B cell (primary cell): ENCODE measurements around the gene TMEM132E. TPM values are rescaled to one million over a fixed set of nuclear protein-coding genes. Genes with fewer than 3 reads are reported as not detected.

Experiments used
- ATAC-seq: fragments of 200-7000 bp; cut with Tn5 transposase; one replicate; pipeline ENCODE4 v1.10.0; 2021; ENCODE audit warnings: low read depth, mild to moderate bottlenecking, moderate number of reproducible peaks, moderate library complexity
- CTCF ChIA-PET: fragments of 350-600 bp; sonication (Branson Sonifier 250); formaldehyde crosslinking; loops from one replicate; lab custom pipeline; 2021; ENCODE audit warnings: antibody characterized with exemption, inconsistent platforms; lab: Charles Lee
- POLR2A ChIA-PET: fragments of 350-600 bp; sonication (Branson Sonifier 250); formaldehyde crosslinking; loops from one replicate; lab custom pipeline; 2021; ENCODE audit warnings: antibody characterized with exemption; lab: Charles Lee
- DNase-seq: peaks from one replicate; pipeline ENCODE4 v3.0.0; 2013
- H2AFZ ChIP-seq: 2 replicates; pipeline ENCODE4 v1.6.1; 2012; ENCODE audit warnings: mild to moderate bottlenecking, low read depth, low read length; ENCODE audit not compliant: insufficient read depth, poor library complexity, severe bottlenecking
- H3K27ac ChIP-seq, 2 donors: 1 replicate in 1 of 2; 2 replicates in 1 of 2; pipeline ENCODE4 v1.5.1; 2012 to 2013; ENCODE audit warnings: low read length in 2 of 2, mild to moderate bottlenecking in 2 of 2, moderate library complexity in 1 of 2
- H3K27me3 ChIP-seq, 4 experiments: fragments of 200-600 bp in 1 of 4; sonication (generic) in 1 of 4; replicated peaks in 1 of 4; 1 replicate in 2 of 4; 2 replicates in 2 of 4; pipeline versions ENCODE4 v1.6.1 to v1.7.0; 2013 to 2016; ENCODE audit warnings: low read length in 3 of 4, mild to moderate bottlenecking in 2 of 4, mixed read lengths in 1 of 4, moderate library complexity in 1 of 4; ENCODE audit not compliant: insufficient read depth in 4 of 4, control insufficient read depth in 3 of 4; ENCODE audit errors: control extremely low read depth in 1 of 4
- H3K36me3 ChIP-seq, 2 experiments: replicated peaks in 1 of 2; 1 replicate in 1 of 2; 2 replicates in 1 of 2; pipeline versions ENCODE4 v1.6.1 to v1.7.1; 2013; ENCODE audit warnings: low read length in 1 of 2; ENCODE audit not compliant: insufficient read depth in 2 of 2, control insufficient read depth in 1 of 2; ENCODE audit errors: control extremely low read depth in 1 of 2, extremely low read depth in 1 of 2
- H3K4me1 ChIP-seq, 2 donors: fragments of 200-600 bp in 1 of 2; sonication (generic) in 1 of 2; 1 replicate in 1 of 2; 2 replicates in 1 of 2; pipeline versions ENCODE4 v1.5.1 to v1.6.1; 2013 to 2017; ENCODE audit warnings: low read length in 2 of 2; ENCODE audit not compliant: control insufficient read depth in 2 of 2, insufficient read depth in 2 of 2
- H3K4me2 ChIP-seq: replicated peaks from 2 replicates; pipeline ENCODE3; 2012; ENCODE audit warnings: mild to moderate bottlenecking, low read depth, low read length; ENCODE audit not compliant: poor library complexity, severe bottlenecking
- H3K4me3 ChIP-seq, 5 experiments: fragments of 200-600 bp in 1 of 5; sonication (generic) in 1 of 5; 1 replicate in 3 of 5; 2 replicates in 2 of 5; pipeline versions ENCODE4 v1.5.1 to v1.7.0; 2011 to 2016; ENCODE audit warnings: low read length in 4 of 5, mild to moderate bottlenecking in 4 of 5, low read depth in 2 of 5, control low read depth in 1 of 5, moderate library complexity in 1 of 5; ENCODE audit not compliant: insufficient read depth in 1 of 5; ENCODE audit errors: control extremely low read depth in 1 of 5, extremely low read depth in 1 of 5
- H3K79me2 ChIP-seq: fragments of 200-600 bp; sonication (generic); one replicate; pipeline ENCODE4 v1.6.0; 2016; ENCODE audit warnings: low read length; ENCODE audit not compliant: control insufficient read depth, insufficient read depth
- H3K9ac ChIP-seq: fragments of 200-600 bp; sonication (generic); 2 replicates; pipeline ENCODE4 v1.6.1; 2017; ENCODE audit warnings: mild to moderate bottlenecking, low read length, moderate library complexity
- H3K9me3 ChIP-seq, 3 donors: one replicate each; pipeline versions ENCODE4 v1.6.1 to v1.7.1; 2013; ENCODE audit warnings: low read length in 2 of 3; ENCODE audit not compliant: control insufficient read depth in 2 of 3, insufficient read depth in 1 of 3; ENCODE audit errors: control extremely low read depth in 1 of 3
- H4K20me1 ChIP-seq: 2 replicates; pipeline ENCODE4 v1.6.0; 2012; ENCODE audit warnings: mild to moderate bottlenecking, low read length; ENCODE audit not compliant: insufficient read depth, control insufficient read depth, poor library complexity, severe bottlenecking
- H3K27ac Mint-ChIP-seq: one replicate; pipeline ENCODE4 v1.8.0; 2021; ENCODE audit warnings: mixed read lengths
- H3K27me3 Mint-ChIP-seq: one replicate; pipeline ENCODE4 v1.8.0; 2021; ENCODE audit warnings: mixed read lengths
- H3K4me1 Mint-ChIP-seq: one replicate; pipeline ENCODE4 v1.8.0; 2021; ENCODE audit warnings: mixed read lengths
- H3K4me3 Mint-ChIP-seq: one replicate; pipeline ENCODE4 v1.8.0; 2021; ENCODE audit warnings: mixed read lengths
- H3K9me3 Mint-ChIP-seq: one replicate; pipeline ENCODE4 v1.8.0; 2022; ENCODE audit warnings: mixed read lengths; ENCODE audit not compliant: insufficient read depth
- CTCF ChIP-seq: fragments of 200-600 bp; IDR thresholded peaks from one replicate; pipeline ENCODE4 v1.8.0; 2022; ENCODE audit warnings: antibody characterized with exemption, mild to moderate bottlenecking
- EZH2 ChIP-seq: IDR thresholded peaks from 2 replicates; pipeline ENCODE4 v1.6.1; 2012; ENCODE audit warnings: borderline replicate concordance, low read depth, mild to moderate bottlenecking, moderate library complexity, low read length; ENCODE audit not compliant: insufficient read depth, poor library complexity, severe bottlenecking
- WGBS: methylation state at CpG from one replicate; pipeline ENCODE4 v1.1.5; 2013; ENCODE audit warnings: missing lambda C conversion rate; ENCODE audit not compliant: insufficient coverage; 5-methylcytosine and 5-hydroxymethylcytosine counted together
- intact Hi-C: fragments of 100-400 bp; cut with micrococcal nuclease; formaldehyde crosslinking; loops from one replicate; pipeline ENCODE4 v1.10.0; 2022
- polyA plus RNA-seq: library from polyadenylated mRNA; depleted of rRNA; stranded (reverse); fragments of >200 nt; gene quantifications from 2 replicates; pipeline ENCODE4 v1.2.3, GENCODE V29; 2012
- total RNA-seq, 2 donors: library from RNA; stranded (reverse); fragments of 120-200 nt in 1 of 2; gene quantifications; 1 replicate in 1 of 2; 2 replicates in 1 of 2; pipeline versions ENCODE4 v1.2.3 to v1.2.4, GENCODE V29; 2013 to 2022

TMEM132E gene
- total and polyA plus RNA-seq, 2 donors (not counting 1 experiment from before 2014, with no cell fraction given), result not detected

GRCh38 chr17:34624767-34625383 is 45.5 kb downstream of the TMEM132E start:
- Histone ChIP-seq H3K27ac (no peak overlapping the region), H3K27me3 (peaks cover 0 to 21% (median 15%) of the 10 kb centered on the region in 4 experiments), H3K9me3 (no peaks in the 10 kb centered on the region), H2AFZ (no peak overlapping the region), H3K4me1 (no peaks in the 10 kb centered on the region), H3K9ac (no peak overlapping the region), H3K36me3 (no peaks in the 10 kb centered on the region), H3K4me2 (no peak overlapping the region), H3K79me2 (no peaks in the 10 kb centered on the region), H4K20me1 (no peaks in the 10 kb centered on the region), H3K4me3 (no peak overlapping the region)
- WGBS, result 48% methylated on average over 5 of the region's 7 CpGs
- ATAC-seq, result no peak
- no peaks in the 10 kb centered on the region for H3K9me3 Mint-ChIP-seq
- no peak overlapping the region for H3K27ac Mint-ChIP-seq
- no peaks in the 10 kb centered on the region for H3K4me1 Mint-ChIP-seq
- DNase-seq, result no peak
- H3K27me3 Mint-ChIP-seq, result peaks cover 60% of the 10 kb centered on the region
- intact Hi-C loops, result no loop called here
- no peak overlapping the region for H3K4me3 Mint-ChIP-seq
- CTCF ChIA-PET, result interaction anchor here (2.1 kb wide), 1 partner anchor 13 kb away, joined by 6 read pairs; no protein-coding TSS in a partner anchor
- POLR2A ChIA-PET, result no interaction called here
- no peak for TF ChIP-seq EZH2
- no peak for TF ChIP-seq CTCF

- DNase-seq (no peak), ATAC-seq (no peak)
- Histone ChIP-seq H3K4me3 (no peak overlapping the region), H4K20me1 (no peaks in the 10 kb centered on the region), H3K27ac (no peak overlapping the region), H3K9me3 (no peaks in the 10 kb centered on the region), H3K27me3 (peaks cover 0 to 24% (median 15%) of the 10 kb centered on the region in 4 experiments), H3K4me1 (no peaks in the 10 kb centered on the region), H2AFZ (no peak overlapping the region), H3K4me2 (no peak overlapping the region), H3K9ac (no peak overlapping the region), H3K36me3 (no peaks in the 10 kb centered on the region), H3K79me2 (no peaks in the 10 kb centered on the region)
- CTCF ChIA-PET, result interaction anchor here (2.1 kb wide), 1 partner anchor 12 kb away, joined by 6 read pairs; no protein-coding TSS in a partner anchor
- H3K4me1 Mint-ChIP-seq, result no peaks in the 10 kb centered on the region
- TF ChIP-seq CTCF, result no peak
- TF ChIP-seq EZH2, result no peak
- no peak overlapping the region for H3K4me3 Mint-ChIP-seq
- POLR2A ChIA-PET, result no interaction called here
- intact Hi-C loops, result no loop called here
- no peak overlapping the region for H3K27ac Mint-ChIP-seq
- no peaks in the 10 kb centered on the region for H3K9me3 Mint-ChIP-seq
- 17% methylated on average over 53 of the region's 53 CpGs for WGBS
- peaks cover 59% of the 10 kb centered on the region for H3K27me3 Mint-ChIP-seq
These were observed 46.8 kb downstream of the TMEM132E start for GRCh38 chr17:34626121-34626681.
